Middle frontal gyrus (tissue), 1 donor: ENCODE measurements around the gene SKI.

Source experiments
- DNase-seq: peaks from one replicate; pipeline ENCODE4 v3.0.0-alpha.2; 2015; ENCODE audit warnings: low spot score; ENCODE audit errors: extremely low spot score

Gene SKI

DNA sequence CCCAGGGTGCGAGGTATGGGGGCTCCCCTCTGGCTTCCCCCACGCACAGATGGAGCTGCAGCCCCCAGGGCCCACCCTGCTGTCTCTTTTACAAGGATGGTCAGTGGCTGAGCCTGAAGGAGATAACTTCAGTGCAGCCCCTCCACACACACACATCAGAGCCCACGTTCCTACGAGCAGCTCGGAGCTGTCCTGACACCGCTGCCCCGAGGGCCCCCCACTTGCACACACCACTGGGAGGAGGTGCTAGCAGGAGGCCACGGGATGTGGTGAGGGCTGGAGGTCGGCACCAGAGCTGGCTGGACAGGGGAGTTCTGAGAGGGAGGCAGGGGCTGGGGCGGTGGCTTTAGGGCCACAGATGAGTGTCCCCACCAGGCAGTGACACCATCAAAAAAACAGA is 109.4 kb downstream of the SKI start:
- DNase-seq: no peak

- no peak for DNase-seq
Measured at GRCh38 chr1:2339206-2340085, 111.3 kb downstream of the SKI start.

GRCh38 chr1:2340086-2340917 is 112.2 kb downstream of the SKI start:
- DNase-seq: no peak

GRCh38 chr1:2340918-2341254 is 112.8 kb downstream of the SKI start:
- no peak for DNase-seq

DNA sequence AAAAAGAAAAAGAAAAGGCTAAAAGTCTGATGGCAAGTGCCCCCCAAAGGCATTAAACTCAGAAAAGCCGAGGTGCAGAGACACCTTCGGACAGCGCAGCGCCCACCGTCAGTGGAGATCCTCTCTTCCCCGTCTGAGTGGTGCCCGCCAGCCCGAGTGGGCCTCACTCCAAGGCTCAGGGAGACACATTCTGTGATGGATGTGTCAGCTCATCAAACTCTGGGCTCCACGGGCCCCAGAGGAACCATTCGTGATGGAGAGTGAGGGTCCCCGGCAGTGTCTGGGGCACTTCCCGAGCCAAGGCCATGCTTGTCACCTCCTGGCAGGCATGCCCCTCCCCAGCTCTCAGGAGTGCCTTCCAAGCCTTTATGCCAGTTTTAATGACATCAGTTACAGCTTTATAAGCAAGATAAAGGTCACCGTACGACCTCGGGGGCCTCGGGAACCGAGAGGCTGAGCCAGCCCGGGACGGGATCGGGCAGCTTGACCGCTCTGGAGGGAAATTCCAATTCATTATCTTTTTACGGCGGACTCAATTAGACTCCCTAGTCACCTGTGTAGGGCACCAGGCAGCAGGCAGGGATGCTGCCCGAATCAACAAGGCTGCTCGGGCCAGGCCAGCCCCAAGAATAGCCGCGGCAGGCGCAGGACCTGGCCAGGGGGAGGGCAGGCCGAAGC is 113.7 kb downstream of the SKI start:
- no peak for DNase-seq

- DNase-seq: no peak
Measured at GRCh38 chr1:2342384-2343022, 114.4 kb downstream of the SKI start.

DNA sequence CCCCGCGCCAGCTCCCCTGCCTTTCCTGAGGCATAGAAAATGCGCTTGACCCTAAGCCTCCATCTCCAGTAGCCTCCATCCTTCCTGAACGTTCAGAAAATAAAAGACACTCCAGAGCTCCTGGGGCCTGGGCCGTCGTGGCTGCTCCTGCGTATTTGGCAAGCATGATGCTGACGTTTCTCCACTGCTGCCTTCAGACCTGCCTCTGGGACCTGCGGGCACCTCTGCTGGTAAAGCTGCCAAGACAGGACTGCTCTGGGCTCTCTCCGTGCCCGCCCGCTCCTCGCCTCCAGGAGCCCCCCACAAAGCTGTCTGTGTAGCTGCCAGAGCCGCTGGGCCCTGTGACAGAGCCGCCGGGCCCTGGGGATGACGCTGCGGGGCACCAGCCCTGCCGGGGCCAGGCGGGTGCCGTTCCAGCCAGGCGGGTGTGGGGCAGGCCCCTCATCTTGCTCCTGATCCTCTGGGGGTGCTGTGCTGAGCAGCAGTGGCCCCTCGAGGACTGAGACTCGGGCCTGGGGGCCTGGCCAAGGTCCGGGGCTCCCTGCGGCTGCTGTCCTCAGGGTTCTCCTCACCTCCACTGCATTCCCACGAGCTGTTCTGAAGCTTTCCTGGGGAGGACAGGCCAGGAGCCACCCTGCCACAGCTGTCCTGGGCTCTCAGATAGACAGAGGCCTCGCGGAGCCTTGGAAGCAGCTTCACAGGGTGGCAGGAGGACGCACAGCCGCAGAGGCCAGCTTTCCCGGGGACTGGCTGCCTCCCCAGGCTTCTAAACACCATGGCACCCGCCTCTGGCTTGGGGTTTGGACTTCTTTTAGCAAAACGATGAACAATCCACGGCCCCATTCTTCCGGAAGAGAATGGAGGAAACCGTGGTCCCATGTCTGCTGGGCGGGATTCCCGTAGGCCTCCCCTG is 115.2 kb downstream of the SKI start:
- no peak for DNase-seq

DNA sequence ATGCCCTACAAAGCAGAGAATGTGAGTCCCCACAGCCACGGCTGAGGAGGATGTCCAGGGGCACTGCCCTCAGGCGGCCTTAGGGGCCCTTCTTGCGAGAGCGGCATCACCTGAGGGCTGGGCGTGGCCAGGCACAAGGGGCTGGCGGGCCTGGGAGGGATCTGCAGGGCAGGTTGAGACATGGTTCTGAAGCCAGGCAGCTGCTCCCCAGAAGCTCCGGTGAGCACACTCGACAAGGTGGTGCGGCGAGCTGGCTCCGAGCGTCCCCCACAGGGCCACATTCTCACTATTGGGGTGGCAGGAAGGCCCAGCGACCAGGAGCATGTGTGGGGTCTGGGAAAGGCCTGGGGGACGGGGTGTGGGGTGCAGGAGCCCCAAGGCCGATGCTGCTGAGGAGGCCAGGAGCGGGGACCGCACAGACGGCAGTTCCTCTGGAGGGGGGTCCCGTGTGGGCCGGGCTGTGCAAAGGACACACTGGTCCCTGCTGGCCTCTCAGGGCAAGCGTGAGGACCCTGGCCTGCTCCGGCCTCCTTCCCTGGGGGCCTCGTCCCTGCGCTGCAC is 116.1 kb downstream of the SKI start:
- DNase-seq: no peak

GRCh38 chr1:2344744-2345296 is 116.7 kb downstream of the SKI start:
- DNase-seq: no peak

DNA sequence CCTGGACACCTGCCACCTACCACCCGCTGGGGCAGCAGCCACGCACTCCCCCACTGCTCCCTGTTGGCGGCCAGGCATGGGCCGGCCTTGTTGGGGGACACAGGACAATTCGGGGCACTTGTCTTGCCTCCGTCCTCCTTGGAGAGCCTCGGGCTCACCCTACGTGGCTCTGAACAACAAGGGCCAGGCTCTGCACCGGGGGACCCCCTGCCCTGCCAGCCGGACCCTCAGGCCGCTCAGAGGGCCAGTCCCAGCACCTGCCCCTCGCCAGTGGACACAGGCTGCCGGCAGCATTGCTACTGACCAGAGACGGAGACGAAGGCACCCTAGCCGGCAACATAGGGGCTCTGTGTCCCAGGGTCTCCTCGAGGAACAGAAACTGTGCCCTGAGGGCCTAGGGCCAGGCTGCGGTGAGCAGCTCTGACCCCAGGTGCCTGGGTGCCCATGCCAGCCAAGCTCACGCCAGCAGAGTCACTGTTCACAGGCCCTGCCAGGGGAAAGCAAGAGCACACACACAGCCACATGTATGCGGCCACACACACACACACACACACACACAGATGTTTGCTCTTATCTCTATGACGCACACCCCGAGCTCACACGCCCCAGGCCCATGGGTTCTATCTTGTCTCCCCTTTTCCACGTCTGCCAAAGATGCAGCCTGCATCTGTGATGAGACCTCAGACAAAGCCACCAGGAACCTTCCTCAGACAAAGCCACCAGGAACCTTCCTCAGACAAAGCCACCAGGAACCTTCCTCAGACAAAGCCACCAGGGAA is 117.4 kb downstream of the SKI start:
- no peak for DNase-seq

GRCh38 chr1:2346691-2347408 is 118.7 kb downstream of the SKI start:
- DNase-seq: no peak

- no peak for DNase-seq
Measured at GRCh38 chr1:2347409-2347785, 119.3 kb downstream of the SKI start.

GRCh38 chr1:2347896-2348295 is 119.8 kb downstream of the SKI start:
- no peak for DNase-seq

- no peak for DNase-seq
Measured at GRCh38 chr1:2348346-2349325, 120.5 kb downstream of the SKI start.

GRCh38 chr1:2349806-2350205 is 121.7 kb downstream of the SKI start:
- no peak for DNase-seq

DNA sequence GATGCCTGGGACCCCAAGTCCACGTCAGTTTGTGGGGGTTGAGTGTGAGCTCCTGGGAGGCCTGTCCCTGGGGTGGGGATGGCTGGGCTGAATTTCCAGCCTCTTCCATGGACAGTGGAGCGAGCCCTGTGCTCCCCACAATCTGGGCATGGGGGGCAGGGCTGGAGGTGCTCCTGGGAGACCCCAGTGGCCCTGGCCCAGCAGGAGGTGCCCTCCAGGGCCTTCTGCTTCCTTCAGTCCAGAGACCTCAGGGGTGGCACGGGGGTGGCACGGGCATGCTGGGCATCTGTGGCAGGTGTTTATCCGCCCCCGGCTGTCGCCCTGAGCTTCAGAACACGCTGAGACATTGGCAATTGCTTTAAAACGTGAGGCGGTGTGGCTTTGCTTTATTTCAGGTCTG is 122.4 kb downstream of the SKI start:
- no peak for DNase-seq

DNA sequence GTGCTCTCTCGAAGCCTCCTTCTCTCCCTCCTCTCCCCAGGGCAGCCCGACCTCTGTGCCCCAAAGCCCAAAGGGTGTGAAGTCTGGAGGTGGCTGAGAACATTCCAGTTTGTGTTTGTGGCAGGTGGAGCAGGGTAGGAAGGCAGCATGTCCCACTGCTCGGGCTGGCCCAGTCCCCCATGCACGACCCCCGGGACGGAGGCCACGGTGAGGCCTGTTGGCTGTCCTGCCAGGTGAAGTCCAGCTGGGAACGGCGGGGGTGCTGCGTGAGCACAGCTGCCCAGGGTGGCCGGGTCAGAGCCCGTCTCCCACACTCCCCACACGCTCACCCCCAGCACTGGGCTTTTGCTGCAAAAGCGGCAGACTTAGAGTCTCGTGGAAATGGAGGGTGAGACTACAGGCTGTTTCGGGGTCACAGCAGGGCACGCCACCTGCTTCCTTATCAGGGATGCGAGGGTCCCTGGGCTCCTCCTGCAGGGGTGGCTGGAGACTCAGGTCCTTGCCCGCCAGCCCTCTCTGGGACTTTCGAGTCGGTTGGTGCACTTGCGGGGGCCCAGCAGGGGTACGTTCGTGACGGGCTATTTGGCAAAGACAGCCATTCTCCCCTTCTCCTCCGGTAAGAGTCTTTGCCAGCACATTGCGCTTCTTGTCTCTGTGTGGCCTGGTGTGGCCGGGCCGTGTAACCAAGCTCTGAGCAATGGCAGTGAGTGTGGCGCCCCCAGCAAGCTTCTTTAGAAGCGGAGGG is 123.0 kb downstream of the SKI start:
- no peak for DNase-seq
